GM18868 (cell line): Measurements from ENCODE around the gene CDS1.
"Not testable (repeated sequence)": the region's sequence is repeated elsewhere in the genome, so short reads cannot be mapped to it uniquely, and the experiment has no call there.

Source experiments
- ATAC-seq: cut with Tn5 transposase; IDR thresholded peaks from one replicate; pipeline ENCODE4 v1.9.1; 2021; ENCODE audit warnings: mild to moderate bottlenecking, moderate library complexity; ENCODE audit not compliant: unreplicated experiment

Gene CDS1

GRCh38 chr4:84606645-84607044 lies 23.7 kb downstream of the CDS1 start:
- no peak for ATAC-seq

GRCh38 chr4:84611531-84611930 lies 28.6 kb downstream of the CDS1 start:
- ATAC-seq, result no peak

- ATAC-seq, result no peak
Observed at GRCh38 chr4:84614891-84615290, 32.0 kb downstream of the CDS1 start.

- ATAC-seq, result no peak
Observed at GRCh38 chr4:84615355-84615754, 32.4 kb downstream of the CDS1 start.

- no peak for ATAC-seq
Observed at GRCh38 chr4:84622959-84623358, 40.0 kb downstream of the CDS1 start.

- no peak for ATAC-seq
Observed at GRCh38 chr4:84623661-84624060, 40.7 kb downstream of the CDS1 start.

- no peak for ATAC-seq
Observed at GRCh38 chr4:84626673-84627072, 43.7 kb downstream of the CDS1 start.

GRCh38 chr4:84631573-84631972 lies 48.6 kb downstream of the CDS1 start:
- no peak for ATAC-seq

- no peak for ATAC-seq
Observed at GRCh38 chr4:84632092-84632491, 49.2 kb downstream of the CDS1 start.

GRCh38 chr4:84634961-84635360 lies 52.0 kb downstream of the CDS1 start:
- no peak for ATAC-seq

- no peak for ATAC-seq
Observed at GRCh38 chr4:84638092-84638491, 55.2 kb downstream of the CDS1 start.

GRCh38 chr4:84639145-84639544 lies 56.2 kb downstream of the CDS1 start:
- no peak for ATAC-seq

GRCh38 chr4:84644087-84644486 lies 61.2 kb downstream of the CDS1 start:
- no peak for ATAC-seq

GRCh38 chr4:84647312-84647884 lies 64.5 kb downstream of the CDS1 start:
- ATAC-seq, result no peak

GRCh38 chr4:84648178-84648577 lies 65.3 kb downstream of the CDS1 start:
- ATAC-seq, result no peak

- no peak for ATAC-seq
Observed at GRCh38 chr4:84648863-84649647, 66.1 kb downstream of the CDS1 start.

GRCh38 chr4:84651499-84651898 lies 68.6 kb downstream of the CDS1 start:
- ATAC-seq, result no peak

- ATAC-seq, result no peak
Observed at GRCh38 chr4:84652478-84652877, 69.6 kb downstream of the CDS1 start.

- ATAC-seq, result no peak
Observed at GRCh38 chr4:84660606-84661005, 77.7 kb downstream of the CDS1 start.

GRCh38 chr4:84661191-84661939 lies 78.4 kb downstream of the CDS1 start:
- no peak for ATAC-seq

- ATAC-seq, result not testable (repeated sequence)
Observed at GRCh38 chr4:84664767-84665166, 81.8 kb downstream of the CDS1 start.

GRCh38 chr4:84666439-84666838 lies 83.5 kb downstream of the CDS1 start:
- no peak for ATAC-seq
